Neural cell (in vitro differentiated cells): ENCODE results near the gene VPS13C.

Source experiments
- EP300 ChIP-seq: fragments of 450-650 bp; conservative IDR thresholded peaks from 2 replicates; pipeline ENCODE4 v1.6.1; 2014; ENCODE audit warnings: antibody characterized with exemption, mild to moderate bottlenecking, moderate library complexity; ENCODE audit not compliant: poor library complexity, severe bottlenecking
- EZH2 ChIP-seq: fragments of 200-600, 300-800 bp; shearing (Covaris generic), sonication (generic); IDR thresholded peaks from 2 replicates; pipeline ENCODE4 v1.6.1; 2014; ENCODE audit warnings: antibody characterized with exemption, low read length, borderline replicate concordance, mild to moderate bottlenecking; ENCODE audit not compliant: insufficient read depth, poor library complexity, severe bottlenecking
- POLR2AphosphoS5 ChIP-seq: IDR thresholded peaks from 2 replicates; pipeline ENCODE4 v1.6.1; 2012
- TF ChIP-seq, protein P1 (sequence below): fragments of 450-650 bp; IDR thresholded peaks from 2 replicates; pipeline ENCODE4 v1.5.1; 2014; ENCODE audit warnings: antibody characterized with exemption, mild to moderate bottlenecking, moderate library complexity; ENCODE audit not compliant: poor library complexity, severe bottlenecking

DNA sequence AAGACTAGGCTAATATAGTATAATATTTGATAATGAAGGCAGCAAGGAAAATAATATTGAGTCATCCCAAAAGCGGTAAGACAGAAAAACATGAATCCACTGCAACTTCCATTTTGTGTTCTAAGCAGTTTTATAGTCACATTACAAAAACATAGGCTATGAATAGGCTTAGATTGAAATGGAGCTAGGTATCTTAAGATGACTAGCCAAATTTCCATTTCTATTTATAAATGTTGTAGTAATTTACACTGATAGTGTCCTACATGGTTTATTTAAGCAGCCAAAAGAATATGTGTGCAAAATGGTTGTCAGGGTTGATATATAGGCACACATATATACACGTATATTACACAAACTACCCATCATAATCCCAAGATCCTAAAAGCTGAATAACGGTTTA is 82.0 kb downstream of the VPS13C start:
- TF ChIP-seq POLR2AphosphoS5, result no peak
- TF ChIP-seq, protein P1, sequence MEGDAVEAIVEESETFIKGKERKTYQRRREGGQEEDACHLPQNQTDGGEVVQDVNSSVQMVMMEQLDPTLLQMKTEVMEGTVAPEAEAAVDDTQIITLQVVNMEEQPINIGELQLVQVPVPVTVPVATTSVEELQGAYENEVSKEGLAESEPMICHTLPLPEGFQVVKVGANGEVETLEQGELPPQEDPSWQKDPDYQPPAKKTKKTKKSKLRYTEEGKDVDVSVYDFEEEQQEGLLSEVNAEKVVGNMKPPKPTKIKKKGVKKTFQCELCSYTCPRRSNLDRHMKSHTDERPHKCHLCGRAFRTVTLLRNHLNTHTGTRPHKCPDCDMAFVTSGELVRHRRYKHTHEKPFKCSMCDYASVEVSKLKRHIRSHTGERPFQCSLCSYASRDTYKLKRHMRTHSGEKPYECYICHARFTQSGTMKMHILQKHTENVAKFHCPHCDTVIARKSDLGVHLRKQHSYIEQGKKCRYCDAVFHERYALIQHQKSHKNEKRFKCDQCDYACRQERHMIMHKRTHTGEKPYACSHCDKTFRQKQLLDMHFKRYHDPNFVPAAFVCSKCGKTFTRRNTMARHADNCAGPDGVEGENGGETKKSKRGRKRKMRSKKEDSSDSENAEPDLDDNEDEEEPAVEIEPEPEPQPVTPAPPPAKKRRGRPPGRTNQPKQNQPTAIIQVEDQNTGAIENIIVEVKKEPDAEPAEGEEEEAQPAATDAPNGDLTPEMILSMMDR, result no peak
- TF ChIP-seq EZH2, result no peak
- TF ChIP-seq EP300, result no peak
